HCT116 (cell line): ENCODE results near the gene STRAP. TPM values are rescaled to one million over a fixed set of nuclear protein-coding genes. Genes with fewer than 3 reads are reported as not detected.

Experiments used
- ATAC-seq: fragments of 200-7000 bp; cut with Tn5 transposase; 2 replicates; pipeline ENCODE4 v1.9.1; 2020; ENCODE audit warnings: mild to moderate bottlenecking, moderate library complexity
- BruUV-seq: library from RNA; stranded (reverse); fragments of 400-500 nt; replicated peaks from 2 replicates; lab custom pipeline; 2021; lab: Mats Ljungman, UMichigan
- CTCF ChIA-PET: fragments of 300-600 bp; sonication (Branson Sonifier 250); formaldehyde crosslinking; loops from one replicate; lab custom pipeline; 2021; ENCODE audit warnings: antibody characterized with exemption; lab: Charles Lee
- POLR2A ChIA-PET: fragments of 300-600, 350-600 bp; sonication (Branson Sonifier 250); formaldehyde crosslinking; loops from one replicate; lab custom pipeline; 2021; ENCODE audit warnings: antibody characterized with exemption; lab: Charles Lee
- RAD21 ChIA-PET, 2 experiments: fragments of 300-600 bp; sonication (Branson Sonifier 250); formaldehyde crosslinking; loops; one replicate each; lab custom pipeline; 2023; ENCODE audit warnings: low total read pairs in 2 of 2; ENCODE audit not compliant: uncharacterized antibody in 2 of 2, unreplicated experiment in 2 of 2, low non-redundant PET in 1 of 2; lab: Charles Lee
- DNase-seq: peaks from one replicate; pipeline ENCODE4 v3.0.0-alpha.2; 2010; ENCODE audit warnings: low read depth, low spot score
- H2AFZ ChIP-seq: fragments of 200-600 bp; shearing (Covaris generic), sonication (generic); 2 replicates; pipeline ENCODE4 v1.6.1; 2017; ENCODE audit warnings: low read depth, mixed run types, mixed read lengths, antibody characterized with exemption, low read length; ENCODE audit not compliant: poor library complexity, severe bottlenecking
- H3K27ac ChIP-seq: 2 replicates; pipeline ENCODE4 v1.5.1; 2012; ENCODE audit warnings: low read depth, low read length
- H3K27me3 ChIP-seq: fragments of 200-600 bp; sonication (generic); 2 replicates; pipeline ENCODE4 v1.6.1; 2016; ENCODE audit warnings: mixed run types, low read length, mixed read lengths; ENCODE audit not compliant: insufficient read depth
- H3K36me3 ChIP-seq, 2 experiments: fragments of 200-500 bp in 1 of 2; fragments of 200-600 bp in 1 of 2; sonication (Bioruptor generic) in 1 of 2; sonication (generic) in 1 of 2; 2 replicates each; pipeline versions ENCODE4 v1.5.1 to v1.6.1; 2014 to 2016; ENCODE audit warnings: low read length in 2 of 2, inconsistent platforms in 1 of 2, mixed read lengths in 1 of 2, mixed run types in 1 of 2; ENCODE audit not compliant: insufficient read depth in 2 of 2, control insufficient read depth in 1 of 2
- H3K4me1 ChIP-seq, 2 experiments: fragments of 200-600 bp in 1 of 2; sonication (generic) in 1 of 2; 2 replicates each; pipeline versions ENCODE4 v1.5.1 to v1.6.1; 2012 to 2017; ENCODE audit warnings: low read length in 2 of 2, inconsistent platforms in 1 of 2, mild to moderate bottlenecking in 1 of 2, mixed read lengths in 1 of 2, mixed run types in 1 of 2, moderate library complexity in 1 of 2; ENCODE audit not compliant: insufficient read depth in 2 of 2, control insufficient read depth in 1 of 2
- H3K4me2 ChIP-seq: fragments of 200-600 bp; sonication (generic); 2 replicates; pipeline ENCODE4 v1.6.1; 2017; ENCODE audit warnings: mixed run types, low read length, mixed read lengths
- H3K4me3 ChIP-seq, 2 experiments: fragments of 200-600 bp in 1 of 2; sonication (generic) in 1 of 2; replicated peaks in 1 of 2; 2 replicates each; pipeline ENCODE4 v1.5.1; 2011 to 2016; ENCODE audit warnings: low read length in 2 of 2, control low read depth in 1 of 2, low read depth in 1 of 2, mild to moderate bottlenecking in 1 of 2, mixed read lengths in 1 of 2, mixed run types in 1 of 2
- H3K79me2 ChIP-seq: fragments of 200-600 bp; sonication (generic); 2 replicates; pipeline ENCODE4 v1.6.1; 2017; ENCODE audit warnings: mild to moderate bottlenecking, mixed run types, low read length, moderate library complexity, mixed read lengths; ENCODE audit not compliant: insufficient read depth
- H3K9ac ChIP-seq: fragments of 200-600 bp; sonication (generic); 2 replicates; pipeline ENCODE4 v1.6.1; 2016; ENCODE audit warnings: low read length, mixed read lengths
- H3K9me2 ChIP-seq: fragments of 200-600 bp; sonication (generic), shearing (Covaris generic); 2 replicates; pipeline ENCODE4 v1.6.1; 2017; ENCODE audit warnings: mixed run types, mild to moderate bottlenecking, moderate library complexity; ENCODE audit not compliant: insufficient read depth
- H3K9me3 ChIP-seq, 2 experiments: fragments of 200-500 bp in 1 of 2; fragments of 200-600 bp in 1 of 2; sonication (Bioruptor generic) in 1 of 2; sonication (generic) in 1 of 2; 2 replicates each; pipeline ENCODE4 v1.6.1; 2014 to 2017; ENCODE audit warnings: low read length in 2 of 2, mixed read lengths in 2 of 2, inconsistent platforms in 1 of 2, low read depth in 1 of 2, mild to moderate bottlenecking in 1 of 2, mixed run types in 1 of 2, moderate library complexity in 1 of 2; ENCODE audit not compliant: control insufficient read depth in 1 of 2, insufficient read depth in 1 of 2
- H4K20me1 ChIP-seq: fragments of 200-600 bp; sonication (generic), shearing (Covaris generic); 2 replicates; pipeline ENCODE4 v1.6.1; 2017; ENCODE audit warnings: mixed run types, mild to moderate bottlenecking, moderate library complexity; ENCODE audit not compliant: insufficient read depth
- CEBPB ChIP-seq: IDR thresholded peaks from 2 replicates; pipeline ENCODE4 v1.6.1; 2012; ENCODE audit warnings: low read depth
- FOSL1 ChIP-seq: IDR thresholded peaks from 2 replicates; pipeline ENCODE4 v1.6.1; 2012; ENCODE audit warnings: low read depth
- REST ChIP-seq: IDR thresholded peaks from 2 replicates; pipeline ENCODE4 v1.6.1; 2012; ENCODE audit warnings: low read depth
- TCF7L2 ChIP-seq: IDR thresholded peaks from 2 replicates; pipeline ENCODE4 v1.7.0; 2011; ENCODE audit warnings: borderline replicate concordance, inconsistent platforms; ENCODE audit not compliant: insufficient read depth, insufficient read length; ENCODE audit errors: extremely low read depth
- ZBTB33 ChIP-seq: IDR thresholded peaks from 2 replicates; pipeline ENCODE4 v1.6.1; 2011; ENCODE audit warnings: mild to moderate bottlenecking, low read length, moderate library complexity; ENCODE audit not compliant: insufficient replicate concordance; ENCODE audit errors: extremely low read depth
- ZFX ChIP-seq: fragments of 450-650 bp; IDR thresholded peaks from 2 replicates; pipeline ENCODE4 v1.6.1; 2017
- ZNF274 ChIP-seq: fragments of 200-500 bp; sonication (Bioruptor generic); IDR thresholded peaks from 2 replicates; pipeline ENCODE4 v1.6.1; 2014; ENCODE audit warnings: mild to moderate bottlenecking, low read depth, low read length, inconsistent platforms
- intact Hi-C: fragments of 100-400 bp; cut with micrococcal nuclease; formaldehyde crosslinking; loops from 2 replicates; pipeline ENCODE4 v1.10.0; 2022
- total RNA-seq: library from RNA; stranded (reverse); gene quantifications from one replicate; pipeline ENCODE4 v1.2.1, GENCODE V29; 2021; ENCODE audit not compliant: unreplicated experiment
- TF ChIP-seq, protein P1 (sequence below), 3 experiments: fragments of 200-600 bp in 1 of 3; sonication (generic) in 1 of 3; IDR thresholded peaks in 2 of 3; conservative IDR thresholded peaks in 1 of 3; 2 replicates each; pipeline ENCODE4 v1.5.1; 2012 to 2017; ENCODE audit warnings: low read depth in 2 of 3, low read length in 2 of 3, antibody characterized with exemption in 1 of 3, borderline replicate concordance in 1 of 3, control low read depth in 1 of 3, mild to moderate bottlenecking in 1 of 3, mixed read lengths in 1 of 3, mixed run types in 1 of 3, moderate library complexity in 1 of 3; ENCODE audit not compliant: insufficient read depth in 1 of 3

STRAP gene
- total RNA-seq, 1 experiment from 2014 or later = 156 TPM

- TF ChIP-seq ZBTB33 (no peak), FOSL1 (no peak)
Observed at GRCh38 chr12:15861404-15861803, 20.8 kb upstream of the STRAP start (continued).

- no peaks in the 10 kb centered on the region for H3K36me3 ChIP-seq
- intact Hi-C loops = no loop called here
- no peak overlapping the region for H3K4me2 ChIP-seq
- no peak overlapping the region for H3K4me3 ChIP-seq
- ChIA-PET RAD21 (no interaction called here), CTCF (interaction anchor here (1.4 to 2.1 kb wide), 2 partner anchors 14 to 330 kb away, joined by 4 to 6 read pairs; no protein-coding TSS in a partner anchor), POLR2A (no interaction called here)
- no peaks in the 10 kb centered on the region for H3K79me2 ChIP-seq
- H3K9me3 ChIP-seq = no peaks in the 10 kb centered on the region
- H2AFZ ChIP-seq = no peak overlapping the region
- H3K27me3 ChIP-seq = no peaks in the 10 kb centered on the region
- no peaks in the 10 kb centered on the region for H3K9me2 ChIP-seq
- H3K4me1 ChIP-seq = no peaks in the 10 kb centered on the region
- no peak for ATAC-seq
- TF ChIP-seq ZFX (no peak), TCF7L2 (no peak), CEBPB (no peak), REST (no peak), ZNF274 (no peak)
- TF ChIP-seq, protein P1, sequence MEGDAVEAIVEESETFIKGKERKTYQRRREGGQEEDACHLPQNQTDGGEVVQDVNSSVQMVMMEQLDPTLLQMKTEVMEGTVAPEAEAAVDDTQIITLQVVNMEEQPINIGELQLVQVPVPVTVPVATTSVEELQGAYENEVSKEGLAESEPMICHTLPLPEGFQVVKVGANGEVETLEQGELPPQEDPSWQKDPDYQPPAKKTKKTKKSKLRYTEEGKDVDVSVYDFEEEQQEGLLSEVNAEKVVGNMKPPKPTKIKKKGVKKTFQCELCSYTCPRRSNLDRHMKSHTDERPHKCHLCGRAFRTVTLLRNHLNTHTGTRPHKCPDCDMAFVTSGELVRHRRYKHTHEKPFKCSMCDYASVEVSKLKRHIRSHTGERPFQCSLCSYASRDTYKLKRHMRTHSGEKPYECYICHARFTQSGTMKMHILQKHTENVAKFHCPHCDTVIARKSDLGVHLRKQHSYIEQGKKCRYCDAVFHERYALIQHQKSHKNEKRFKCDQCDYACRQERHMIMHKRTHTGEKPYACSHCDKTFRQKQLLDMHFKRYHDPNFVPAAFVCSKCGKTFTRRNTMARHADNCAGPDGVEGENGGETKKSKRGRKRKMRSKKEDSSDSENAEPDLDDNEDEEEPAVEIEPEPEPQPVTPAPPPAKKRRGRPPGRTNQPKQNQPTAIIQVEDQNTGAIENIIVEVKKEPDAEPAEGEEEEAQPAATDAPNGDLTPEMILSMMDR (IDR thresholded peaks at IDR 0.05 in 2 of 3, conservative IDR thresholded peaks at IDR 0.05 in 1 of 3; ENCODE audit: borderline replicate concordance in 1 of 3, insufficient read depth in 1 of 3, low read depth in 2 of 3, low read length in 2 of 3) = no peak
- H3K27ac ChIP-seq = no peak overlapping the region
- no peak for DNase-seq
- H3K9ac ChIP-seq = no peak overlapping the region
- BruUV-seq = no TSS peak
- no peaks in the 10 kb centered on the region for H4K20me1 ChIP-seq
Observed at GRCh38 chr12:15862840-15863239, 19.3 kb upstream of the STRAP start.
